Smooth muscle cell (in vitro differentiated cells): ENCODE results near the gene ARHGAP15. TPM values are rescaled to one million over a fixed set of nuclear protein-coding genes. Genes with fewer than 3 reads are reported as not detected.

ENCODE experiments used
- DNase-seq: peaks from one replicate; lab custom pipeline; 2025; ENCODE audit not compliant: unreplicated experiment; lab: John Stamatoyannopoulos, UW
- H2AFZ ChIP-seq: fragments of 200-600 bp; sonication (generic); 2 replicates; pipeline ENCODE4 v1.6.0; 2016; ENCODE audit warnings: antibody characterized with exemption, low read depth, mild to moderate bottlenecking
- H3F3A ChIP-seq: fragments of 200-600 bp; sonication (generic); 2 replicates; pipeline ENCODE4 v1.6.0; 2017; ENCODE audit warnings: antibody characterized with exemption, low read depth
- H3K27ac ChIP-seq: fragments of 200-600 bp; sonication (generic); 2 replicates; pipeline ENCODE4 v1.5.1; 2016; ENCODE audit warnings: low read depth, mild to moderate bottlenecking
- H3K27me3 ChIP-seq: fragments of 200-600 bp; sonication (generic); 2 replicates; pipeline ENCODE4 v1.6.1; 2016; ENCODE audit warnings: low read depth, mild to moderate bottlenecking
- H3K36me3 ChIP-seq: fragments of 200-600 bp; sonication (generic); 2 replicates; pipeline ENCODE4 v1.5.1; 2016; ENCODE audit warnings: low read depth
- H3K4me1 ChIP-seq: fragments of 200-600 bp; sonication (generic); 2 replicates; pipeline ENCODE4 v1.5.1; 2016; ENCODE audit warnings: low read depth
- H3K4me2 ChIP-seq: fragments of 200-600 bp; sonication (generic); 2 replicates; pipeline ENCODE4 v1.6.0; 2016; ENCODE audit warnings: mild to moderate bottlenecking
- H3K4me3 ChIP-seq: fragments of 200-600 bp; sonication (generic); 2 replicates; pipeline ENCODE4 v1.5.1; 2016; ENCODE audit warnings: mild to moderate bottlenecking
- H3K79me2 ChIP-seq: fragments of 200-600 bp; sonication (generic); 2 replicates; pipeline ENCODE4 v1.6.0; 2016; ENCODE audit warnings: low read depth, mild to moderate bottlenecking
- H3K9ac ChIP-seq: fragments of 200-600 bp; sonication (generic); 2 replicates; pipeline ENCODE4 v1.6.0; 2016; ENCODE audit warnings: low read depth
- H3K9me3 ChIP-seq: fragments of 200-600 bp; sonication (generic); replicated peaks from 2 replicates; pipeline ENCODE4 v1.5.1; 2016; ENCODE audit warnings: low read depth
- H4K20me1 ChIP-seq: fragments of 200-600 bp; sonication (generic); 2 replicates; pipeline ENCODE4 v1.6.0; 2016; ENCODE audit warnings: low read depth
- WGBS: methylation state at CpG from one replicate; pipeline ENCODE4 v1.1.7; 2016; ENCODE audit warnings: low lambda C conversion rate; 5-methylcytosine and 5-hydroxymethylcytosine counted together
- polyA plus RNA-seq: library from polyadenylated mRNA; unstranded; fragments of >200 nt; fragmentation: Nextera tagmentation; extraction: Ambion mirVana; gene quantifications from 2 replicates; pipeline ENCODE4 v1.2.1, GENCODE V29; 2016
- total RNA-seq: library from RNA; depleted of rRNA; stranded (reverse); fragments of >200 nt; gene quantifications from 2 replicates; pipeline ENCODE4 v1.2.3, GENCODE V29; 2014
- TF ChIP-seq, protein P1 (sequence below): fragments of 200-600 bp; sonication (generic); IDR thresholded peaks from 2 replicates; pipeline ENCODE4 v1.5.1; 2017; ENCODE audit warnings: borderline replicate concordance, mild to moderate bottlenecking, antibody characterized with exemption; ENCODE audit not compliant: insufficient read depth, poor library complexity, severe bottlenecking

ARHGAP15 gene
- total and polyA plus RNA-seq, 2 experiments from 2014 or later, result not detected

- H3K4me3 ChIP-seq, result no peak overlapping the region
- no peak overlapping the region for H3K27ac ChIP-seq
- no peaks in the 10 kb centered on the region for H3F3A ChIP-seq
- DNase-seq, result no peak
- H3K27me3 ChIP-seq, result no peaks in the 10 kb centered on the region
- no peaks in the 10 kb centered on the region for H3K4me1 ChIP-seq
- no peak overlapping the region for H3K9ac ChIP-seq
- no peaks in the 10 kb centered on the region for H3K79me2 ChIP-seq
- no peaks in the 10 kb centered on the region for H3K36me3 ChIP-seq
- TF ChIP-seq, protein P1, sequence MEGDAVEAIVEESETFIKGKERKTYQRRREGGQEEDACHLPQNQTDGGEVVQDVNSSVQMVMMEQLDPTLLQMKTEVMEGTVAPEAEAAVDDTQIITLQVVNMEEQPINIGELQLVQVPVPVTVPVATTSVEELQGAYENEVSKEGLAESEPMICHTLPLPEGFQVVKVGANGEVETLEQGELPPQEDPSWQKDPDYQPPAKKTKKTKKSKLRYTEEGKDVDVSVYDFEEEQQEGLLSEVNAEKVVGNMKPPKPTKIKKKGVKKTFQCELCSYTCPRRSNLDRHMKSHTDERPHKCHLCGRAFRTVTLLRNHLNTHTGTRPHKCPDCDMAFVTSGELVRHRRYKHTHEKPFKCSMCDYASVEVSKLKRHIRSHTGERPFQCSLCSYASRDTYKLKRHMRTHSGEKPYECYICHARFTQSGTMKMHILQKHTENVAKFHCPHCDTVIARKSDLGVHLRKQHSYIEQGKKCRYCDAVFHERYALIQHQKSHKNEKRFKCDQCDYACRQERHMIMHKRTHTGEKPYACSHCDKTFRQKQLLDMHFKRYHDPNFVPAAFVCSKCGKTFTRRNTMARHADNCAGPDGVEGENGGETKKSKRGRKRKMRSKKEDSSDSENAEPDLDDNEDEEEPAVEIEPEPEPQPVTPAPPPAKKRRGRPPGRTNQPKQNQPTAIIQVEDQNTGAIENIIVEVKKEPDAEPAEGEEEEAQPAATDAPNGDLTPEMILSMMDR, result no peak
- WGBS, result 98% methylated on average over 2 of the region's 2 CpGs
- H3K4me2 ChIP-seq, result no peak overlapping the region
- no peaks in the 10 kb centered on the region for H4K20me1 ChIP-seq
- H2AFZ ChIP-seq, result no peak overlapping the region
- no peaks in the 10 kb centered on the region for H3K9me3 ChIP-seq
Measured at GRCh38 chr2:143133783-143134182, 4.6 kb downstream of the ARHGAP15 start.

DNA sequence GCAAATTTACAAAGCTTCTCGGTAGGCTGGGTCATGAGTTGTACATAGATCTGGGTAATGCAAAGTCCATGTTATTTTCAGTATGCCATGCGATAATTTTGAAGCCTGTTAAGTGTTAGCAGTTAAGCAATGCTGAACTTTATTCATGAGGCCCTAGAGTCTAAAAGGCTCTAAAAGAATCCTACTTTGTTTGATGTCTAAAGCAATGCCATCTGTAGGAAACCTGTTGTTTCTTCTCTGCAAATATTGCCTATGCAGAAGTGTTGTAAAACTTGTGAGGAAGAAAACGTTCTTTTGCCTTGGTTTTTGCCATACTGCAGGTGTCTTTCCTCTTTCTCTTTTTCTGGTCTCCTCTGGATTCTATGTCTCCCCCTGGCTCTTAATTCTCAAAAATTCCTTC lies 9.1 kb downstream of the ARHGAP15 start:
- 82% methylated on average over 3 of the region's 3 CpGs for WGBS
- Histone ChIP-seq H3K79me2 (no peaks in the 10 kb centered on the region), H3K9me3 (no peaks in the 10 kb centered on the region), H3K9ac (no peak overlapping the region), H3F3A (no peaks in the 10 kb centered on the region), H3K36me3 (no peaks in the 10 kb centered on the region), H3K27ac (no peak overlapping the region), H4K20me1 (no peaks in the 10 kb centered on the region), H2AFZ (no peak overlapping the region), H3K4me2 (no peak overlapping the region), H3K4me1 (no peaks in the 10 kb centered on the region), H3K27me3 (no peaks in the 10 kb centered on the region), H3K4me3 (no peak overlapping the region)
- TF ChIP-seq, protein P1, result no peak
- DNase-seq, result no peak

DNA sequence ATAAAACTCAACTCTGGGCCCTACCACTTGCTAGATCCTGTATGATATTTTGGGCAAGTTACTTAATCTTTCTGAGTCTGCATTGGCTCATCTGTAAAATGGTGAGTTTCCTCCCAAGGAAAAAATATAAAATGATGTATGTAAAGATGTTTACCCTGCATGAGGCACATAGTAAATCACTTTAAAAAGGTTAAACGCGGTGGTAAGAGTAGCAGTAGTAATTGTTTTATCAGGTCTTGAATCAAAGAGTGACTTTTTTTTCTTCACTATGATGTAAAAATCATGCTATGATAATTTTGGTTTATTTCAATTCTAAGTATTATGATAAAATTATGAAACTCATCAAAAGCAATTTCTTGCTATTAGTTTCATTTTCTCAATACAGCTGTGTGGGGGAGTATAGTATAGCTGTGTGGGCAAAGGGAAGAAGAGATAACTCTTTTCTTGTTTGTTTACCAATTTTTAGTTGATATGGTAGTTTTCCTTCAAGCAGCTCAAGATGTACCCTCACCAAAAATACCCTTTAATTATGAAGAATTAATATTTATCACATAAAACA lies 10.7 kb downstream of the ARHGAP15 start:
- H3K27me3 ChIP-seq, result no peaks in the 10 kb centered on the region
- 96% methylated on average over 2 of the region's 2 CpGs for WGBS

More for the DNA sequence above, 10.7 kb downstream of the ARHGAP15 start:
- no peak for DNase-seq
- Histone ChIP-seq H4K20me1 (no peaks in the 10 kb centered on the region), H3K4me2 (no peak overlapping the region), H3K9me3 (no peaks in the 10 kb centered on the region), H2AFZ (no peak overlapping the region), H3K9ac (no peak overlapping the region), H3K4me1 (no peaks in the 10 kb centered on the region), H3K36me3 (no peaks in the 10 kb centered on the region), H3K27ac (no peak overlapping the region), H3K4me3 (no peak overlapping the region), H3F3A (no peaks in the 10 kb centered on the region), H3K79me2 (no peaks in the 10 kb centered on the region)
- TF ChIP-seq, protein P1, result no peak
